HepG2 (cell line): ENCODE results near the gene IST1. TPM values are rescaled to one million over a fixed set of nuclear protein-coding genes. Genes with fewer than 3 reads are reported as not detected.
A peak's percentile ranks its signal among the peaks of the same experiment; 100 is the strongest.

Experiments
- ATAD3A ChIP-seq: sonication (generic); formaldehyde crosslinking; IDR thresholded peaks from 2 replicates; pipeline ENCODE4 v1.4.0; 2020; ENCODE audit warnings: missing genetic modification reagents
- FUBP1 ChIP-seq: sonication (generic); formaldehyde crosslinking; IDR thresholded peaks from 2 replicates; pipeline ENCODE4 v1.5.1; 2020; ENCODE audit warnings: missing genetic modification reagents, mild to moderate bottlenecking, borderline replicate concordance
- IKZF4 ChIP-seq: sonication (generic); formaldehyde crosslinking; IDR thresholded peaks from 2 replicates; pipeline ENCODE4 v1.5.1; 2020; ENCODE audit warnings: borderline replicate concordance, mild to moderate bottlenecking, low read depth, missing genetic modification reagents; ENCODE audit errors: not compliant biosample characterization
- MATR3 ChIP-seq: sonication (generic); formaldehyde crosslinking; IDR thresholded peaks from 2 replicates; pipeline ENCODE4 v1.4.0; 2020; ENCODE audit warnings: missing genetic modification reagents
- MTA3 ChIP-seq: sonication (generic); formaldehyde crosslinking; IDR thresholded peaks from 2 replicates; pipeline ENCODE4 v1.4.0; 2020; ENCODE audit warnings: missing genetic modification reagents
- MYNN ChIP-seq: sonication (generic); formaldehyde crosslinking; IDR thresholded peaks from 2 replicates; pipeline ENCODE4 v1.4.0; 2020; ENCODE audit warnings: mild to moderate bottlenecking, low read depth, missing genetic modification reagents
- NFATC3 ChIP-seq: sonication (generic); formaldehyde crosslinking; IDR thresholded peaks from 2 replicates; pipeline ENCODE4 v1.5.1; 2020; ENCODE audit warnings: mild to moderate bottlenecking, missing genetic modification reagents
- NFE2L1 ChIP-seq: sonication (generic); formaldehyde crosslinking; IDR thresholded peaks from 2 replicates; pipeline ENCODE4 v1.4.0; 2020; ENCODE audit warnings: missing genetic modification reagents, mild to moderate bottlenecking, borderline replicate concordance
- PRDM10 ChIP-seq: sonication (generic); formaldehyde crosslinking; IDR thresholded peaks from 2 replicates; pipeline ENCODE4 v1.4.0; 2020; ENCODE audit warnings: low read depth, missing genetic modification reagents
- RELA ChIP-seq: sonication (generic); formaldehyde crosslinking; IDR thresholded peaks from 2 replicates; pipeline ENCODE4 v1.4.0; 2020; ENCODE audit warnings: missing genetic modification reagents
- SMARCE1 ChIP-seq: fragments of 450-650 bp; IDR thresholded peaks from 2 replicates; pipeline ENCODE4 v1.6.1; 2017; ENCODE audit warnings: borderline replicate concordance
- SP2 ChIP-seq: sonication (generic); formaldehyde crosslinking; IDR thresholded peaks from 2 replicates; pipeline ENCODE4 v1.5.1; 2020; ENCODE audit warnings: mild to moderate bottlenecking, missing genetic modification reagents
- ZBTB38 ChIP-seq: sonication (generic); formaldehyde crosslinking; IDR thresholded peaks from 2 replicates; pipeline ENCODE4 v1.5.1; 2020; ENCODE audit warnings: mild to moderate bottlenecking, missing genetic modification reagents
- ZBTB7B ChIP-seq: sonication (generic); formaldehyde crosslinking; IDR thresholded peaks from 2 replicates; pipeline ENCODE4 v1.4.0; 2020; ENCODE audit warnings: missing genetic modification reagents
- ZBTB8A ChIP-seq: sonication (generic); formaldehyde crosslinking; IDR thresholded peaks from 2 replicates; pipeline ENCODE4 v1.4.0; 2020; ENCODE audit warnings: mild to moderate bottlenecking, low read depth, missing genetic modification reagents, borderline replicate concordance
- ZIK1 ChIP-seq: sonication (generic); formaldehyde crosslinking; IDR thresholded peaks from 2 replicates; pipeline ENCODE4 v1.5.0; 2020; ENCODE audit warnings: mild to moderate bottlenecking, low read depth, missing genetic modification reagents, borderline replicate concordance
- ZNF331 ChIP-seq: sonication (generic); formaldehyde crosslinking; IDR thresholded peaks from 2 replicates; pipeline ENCODE4 v1.4.0; 2020; ENCODE audit warnings: missing genetic modification reagents
- ZNF570 ChIP-seq: sonication (generic); formaldehyde crosslinking; IDR thresholded peaks from 2 replicates; pipeline ENCODE4 v1.4.0; 2020; ENCODE audit warnings: mild to moderate bottlenecking, missing genetic modification reagents, borderline replicate concordance
- ZNF816 ChIP-seq: sonication (generic); formaldehyde crosslinking; IDR thresholded peaks from 2 replicates; pipeline ENCODE4 v1.8.0; 2022; ENCODE audit warnings: missing genetic modification reagents, mild to moderate bottlenecking, borderline replicate concordance
- polyA plus RNA-seq, 8 experiments: library from polyadenylated mRNA; depleted of rRNA in 3 of 8; stranded (reverse) in 7 of 8; unstranded in 1 of 8; fragments of >200 nt; fragmentation: Illumina TruSeq in 4 of 8; extraction: Trizol in 4 of 8; gene quantifications; 2 replicates each; pipeline versions ENCODE4 v1.2.1 to v1.2.3, GENCODE V29; 2011 to 2016; ENCODE audit warnings: low read depth in 4 of 8, missing spikeins in 1 of 8, mixed read lengths in 1 of 8; ENCODE audit not compliant: insufficient read depth in 1 of 8
- total RNA-seq, 5 experiments: library from RNA; depleted of rRNA; stranded (reverse); fragments of >200 nt; fragmentation: Illumina TruSeq; extraction: Trizol; gene quantifications; 2 replicates each; pipeline ENCODE4 v1.2.3, GENCODE V29; 2016; ENCODE audit warnings: low read depth in 1 of 5
- TF ChIP-seq, protein P1 (sequence below): sonication (generic); formaldehyde crosslinking; conservative IDR thresholded peaks from 2 replicates; pipeline ENCODE4 v1.8.0; 2022; ENCODE audit warnings: low read depth, missing genetic modification reagents
- TF ChIP-seq, protein P2 (sequence below): sonication (generic); formaldehyde crosslinking; IDR thresholded peaks from 2 replicates; pipeline ENCODE4 v1.8.0; 2022; ENCODE audit warnings: mild to moderate bottlenecking, missing genetic modification reagents, moderate library complexity

IST1 gene
- total and polyA plus RNA-seq, 2 of the 13 experiments (the other 11 are each of a cell fraction or from before 2014, with no cell fraction given) = 346 to 415 TPM

DNA sequence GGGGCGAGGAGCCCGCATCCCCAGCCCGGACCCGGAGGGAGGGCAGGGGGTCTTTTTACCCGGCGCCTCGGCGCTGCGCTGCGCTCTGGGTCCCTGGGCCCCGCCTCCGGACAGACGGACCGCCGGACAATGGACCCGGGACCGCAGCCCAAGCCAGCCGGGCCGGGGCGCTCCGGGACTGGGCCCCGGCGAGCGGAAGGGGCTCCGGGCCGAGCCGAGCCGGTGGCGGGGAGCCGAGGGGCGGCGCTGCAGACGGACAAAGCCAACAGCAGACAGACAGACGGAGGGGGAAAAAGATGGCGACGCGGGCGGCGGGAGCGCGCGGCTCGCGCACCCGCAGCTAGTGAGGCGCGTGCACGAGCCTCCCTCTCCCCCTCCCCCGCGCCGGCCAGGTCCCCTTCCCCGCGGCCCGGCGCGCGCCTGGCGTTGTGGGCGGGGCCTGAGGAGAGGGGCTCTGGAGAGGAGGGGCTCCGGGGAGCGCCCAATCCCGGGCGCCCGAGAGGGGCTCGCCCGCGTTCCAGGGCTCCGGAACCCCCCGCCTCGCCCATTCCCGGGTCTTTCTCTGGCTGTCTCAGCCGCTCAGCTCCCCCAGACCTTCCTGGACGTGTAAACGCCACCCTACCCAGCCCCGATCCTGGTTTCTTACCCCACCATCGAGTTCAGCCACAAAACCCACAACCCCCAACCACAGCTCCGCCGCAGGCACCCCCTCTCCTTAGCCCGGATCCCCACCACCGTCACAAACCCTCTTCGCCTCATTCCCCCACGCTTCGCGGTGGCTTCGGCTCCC, 11.3 kb upstream of the IST1 start, which contains the start of gene ZNF821 (continued):
- TF ChIP-seq, protein P1, sequence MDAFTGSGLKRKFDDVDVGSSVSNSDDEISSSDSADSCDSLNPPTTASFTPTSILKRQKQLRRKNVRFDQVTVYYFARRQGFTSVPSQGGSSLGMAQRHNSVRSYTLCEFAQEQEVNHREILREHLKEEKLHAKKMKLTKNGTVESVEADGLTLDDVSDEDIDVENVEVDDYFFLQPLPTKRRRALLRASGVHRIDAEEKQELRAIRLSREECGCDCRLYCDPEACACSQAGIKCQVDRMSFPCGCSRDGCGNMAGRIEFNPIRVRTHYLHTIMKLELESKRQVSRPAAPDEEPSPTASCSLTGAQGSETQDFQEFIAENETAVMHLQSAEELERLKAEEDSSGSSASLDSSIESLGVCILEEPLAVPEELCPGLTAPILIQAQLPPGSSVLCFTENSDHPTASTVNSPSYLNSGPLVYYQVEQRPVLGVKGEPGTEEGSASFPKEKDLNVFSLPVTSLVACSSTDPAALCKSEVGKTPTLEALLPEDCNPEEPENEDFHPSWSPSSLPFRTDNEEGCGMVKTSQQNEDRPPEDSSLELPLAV = no peak
- no peak; the same call in 1 of the 2 replicates for TF ChIP-seq NFE2L1 (CRISPR knock-in tag)
- TF ChIP-seq ZBTB7B (CRISPR knock-in tag) = peak; percentile 68
- no peak for TF ChIP-seq MYNN (CRISPR knock-in tag)
- TF ChIP-seq ZBTB38 (CRISPR knock-in tag) = 0 out of 2 replicates have a peak, but pooled peaks have one; percentile 37
- no peak for TF ChIP-seq MATR3 (CRISPR knock-in tag)
- 0 out of 2 replicates have a peak, but pooled peaks have one; percentile 36 for TF ChIP-seq SP2 (CRISPR knock-in tag)
- peak; percentile 91; the same call in 1 of the 2 replicates for TF ChIP-seq ZBTB8A (CRISPR knock-in tag)
- no peak for TF ChIP-seq PRDM10 (CRISPR knock-in tag)
- no peak for TF ChIP-seq RELA
- TF ChIP-seq SMARCE1 = no peak
- TF ChIP-seq, protein P2, sequence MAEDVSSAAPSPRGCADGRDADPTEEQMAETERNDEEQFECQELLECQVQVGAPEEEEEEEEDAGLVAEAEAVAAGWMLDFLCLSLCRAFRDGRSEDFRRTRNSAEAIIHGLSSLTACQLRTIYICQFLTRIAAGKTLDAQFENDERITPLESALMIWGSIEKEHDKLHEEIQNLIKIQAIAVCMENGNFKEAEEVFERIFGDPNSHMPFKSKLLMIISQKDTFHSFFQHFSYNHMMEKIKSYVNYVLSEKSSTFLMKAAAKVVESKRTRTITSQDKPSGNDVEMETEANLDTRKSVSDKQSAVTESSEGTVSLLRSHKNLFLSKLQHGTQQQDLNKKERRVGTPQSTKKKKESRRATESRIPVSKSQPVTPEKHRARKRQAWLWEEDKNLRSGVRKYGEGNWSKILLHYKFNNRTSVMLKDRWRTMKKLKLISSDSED (CRISPR knock-in tag) = no peak
- no peak for TF ChIP-seq NFATC3 (CRISPR knock-in tag)
- no peak for TF ChIP-seq ATAD3A (CRISPR knock-in tag)
- TF ChIP-seq IKZF4 (CRISPR knock-in tag) = peak; percentile 9
- no peak; the same call in 1 of the 2 replicates for TF ChIP-seq ZNF331 (CRISPR knock-in tag)
- no peak for TF ChIP-seq MTA3 (CRISPR knock-in tag)
- TF ChIP-seq ZIK1 (CRISPR knock-in tag) = no peak; the same call in 1 of the 2 replicates
- no peak for TF ChIP-seq ZNF570 (CRISPR knock-in tag)
- TF ChIP-seq ZNF816 (CRISPR knock-in tag) = no peak
- TF ChIP-seq FUBP1 (CRISPR knock-in tag) = no peak
